GM12878 (cell line): Measurements from ENCODE around the gene PDRG1. TPM values are rescaled to one million over a fixed set of nuclear protein-coding genes. Genes with fewer than 3 reads are reported as not detected.

ENCODE experiments used
- ATAC-seq: fragments of 200-7000 bp; cut with Tn5 transposase; 3 replicates; pipeline ENCODE4 v1.9.1; 2020; ENCODE audit warnings: mild to moderate bottlenecking, moderate library complexity
- BruUV-seq: library from RNA; stranded (reverse); fragments of 400-500 nt; replicated peaks from 2 replicates; lab custom pipeline; 2021; lab: Mats Ljungman, UMichigan
- CTCF ChIA-PET: fragments of 300-600 bp; sonication (Branson Sonifier 250); formaldehyde crosslinking; extraction: SDS; loops from one replicate; lab custom pipeline; 2021; ENCODE audit warnings: inconsistent platforms; lab: Yijun Ruan, JAX
- POLR2A ChIA-PET: fragments of 350-600 bp; formaldehyde crosslinking; extraction: SDS; loops from one replicate; lab custom pipeline; 2021; ENCODE audit warnings: inconsistent platforms; lab: Charles Lee
- RAD21 ChIA-PET: fragments of 300-600 bp; sonication (Branson Sonifier 250); formaldehyde crosslinking; loops from one replicate; lab custom pipeline; 2023; ENCODE audit warnings: antibody characterized with exemption; ENCODE audit not compliant: unreplicated experiment; lab: Charles Lee
- SMC1A ChIA-PET: fragments of 300-600 bp; sonication (Branson Sonifier 250); formaldehyde crosslinking; loops from one replicate; lab custom pipeline; 2023; ENCODE audit not compliant: unreplicated experiment, uncharacterized antibody; lab: Charles Lee
- DNase-seq: peaks from one replicate; pipeline ENCODE4 v3.0.0-alpha.2; 2011; ENCODE audit warnings: low read depth, low spot score
- FAIRE-seq: peaks from 3 replicates; lab custom pipeline; 2011; peaks lifted over from hg19 to GRCh38; lab: Jason Lieb, UNC
- H2AFZ ChIP-seq: 2 replicates; pipeline ENCODE4 v1.6.0; 2011; ENCODE audit warnings: low read depth, low read length, control low read depth; ENCODE audit not compliant: control insufficient read depth
- H3K27ac ChIP-seq: 2 replicates; pipeline ENCODE4 v1.5.1; 2011; ENCODE audit warnings: control low read depth; ENCODE audit not compliant: control insufficient read depth, insufficient read depth
- H3K27me3 ChIP-seq, 2 experiments: replicated peaks in 1 of 2; 2 replicates each; pipeline versions ENCODE4 v1.6.0 to v1.6.1; 2011; ENCODE audit warnings: low read length in 1 of 2; ENCODE audit not compliant: control insufficient read depth in 2 of 2, insufficient read depth in 2 of 2
- H3K36me3 ChIP-seq, 2 experiments: 2 replicates each; pipeline ENCODE4 v1.5.1; 2011; ENCODE audit warnings: low read length in 1 of 2; ENCODE audit not compliant: control insufficient read depth in 2 of 2, insufficient read depth in 2 of 2
- H3K4me1 ChIP-seq: 2 replicates; pipeline ENCODE4 v1.6.1; 2011; ENCODE audit warnings: mild to moderate bottlenecking, low read length, moderate library complexity, mixed read lengths; ENCODE audit not compliant: control insufficient read depth, insufficient read depth
- H3K4me2 ChIP-seq: 2 replicates; pipeline ENCODE4 v1.6.0; 2011; ENCODE audit warnings: control low read depth; ENCODE audit not compliant: control insufficient read depth, insufficient read depth
- H3K4me3 ChIP-seq: fragments of 200-600 bp; sonication (generic); 2 replicates; pipeline ENCODE4 v1.5.1; 2016
- H3K79me2 ChIP-seq: 2 replicates; pipeline ENCODE4 v1.6.0; 2011; ENCODE audit warnings: low read length; ENCODE audit not compliant: control insufficient read depth, insufficient read depth
- H3K9ac ChIP-seq: 2 replicates; pipeline ENCODE4 v1.8.0; 2011; ENCODE audit warnings: low read length, control low read depth, mixed read lengths; ENCODE audit not compliant: control insufficient read depth, insufficient read depth
- H3K9me3 ChIP-seq: replicated peaks from 3 replicates; pipeline ENCODE4 v1.5.1; 2011; ENCODE audit warnings: mild to moderate bottlenecking, low read length; ENCODE audit not compliant: control insufficient read depth, insufficient read depth
- H4K20me1 ChIP-seq: 2 replicates; pipeline ENCODE4 v1.6.0; 2011; ENCODE audit not compliant: control insufficient read depth, insufficient read depth
- ASH2L ChIP-seq: fragments of 300-600, 200-600 bp; sonication (generic); IDR thresholded peaks from 2 replicates; pipeline ENCODE4 v1.6.1; 2017; ENCODE audit warnings: low read depth, mild to moderate bottlenecking, borderline replicate concordance
- ATF7 ChIP-seq: fragments of 450-650 bp; IDR thresholded peaks from 2 replicates; pipeline ENCODE4 v1.6.1; 2016; ENCODE audit warnings: low read depth, mild to moderate bottlenecking
- MEF2B ChIP-seq: fragments of 450-650 bp; IDR thresholded peaks from 2 replicates; pipeline ENCODE4 v1.6.1; 2018; ENCODE audit warnings: mild to moderate bottlenecking, moderate library complexity; ENCODE audit not compliant: partially characterized antibody, poor library complexity, severe bottlenecking
- YBX1 ChIP-seq: fragments of 450-650 bp; IDR thresholded peaks from 2 replicates; pipeline ENCODE4 v1.6.1; 2016; ENCODE audit warnings: antibody characterized with exemption
- WGBS: methylation state at CpG from one replicate; pipeline ENCODE4 v1.1.6; 2016; ENCODE audit warnings: low lambda C conversion rate; ENCODE audit not compliant: insufficient replicate concordance, insufficient coverage; ENCODE audit errors: missing lambda C conversion rate; 5-methylcytosine and 5-hydroxymethylcytosine counted together
- in situ Hi-C: fragments of 300-500 bp; cut with MboI; formaldehyde crosslinking; loops from 9 replicates; pipeline ENCODE4 v1.14.3; 2018; ENCODE audit warnings: mixed read lengths
- intact Hi-C: fragments of 100-400 bp; cut with micrococcal nuclease; formaldehyde crosslinking; loops from one replicate; pipeline ENCODE4 v1.14.2; 2022; ENCODE audit not compliant: unreplicated experiment
- polyA plus RNA-seq, 11 experiments: library from polyadenylated mRNA; depleted of rRNA in 4 of 11; unstranded in 6 of 11; stranded (reverse) in 5 of 11; fragments of >200 nt; fragmentation: Nextera tagmentation in 4 of 11; fragmentation: Illumina TruSeq in 1 of 11; extraction: Ambion mirVana in 4 of 11; extraction: Trizol in 1 of 11; gene quantifications; 1 replicate in 1 of 11; 2 replicates in 10 of 11; pipeline versions ENCODE4 v1.2.1 to v1.2.3, GENCODE V29; 2011 to 2016; ENCODE audit warnings: inconsistent platforms in 2 of 11, missing spikeins in 2 of 11, low read depth in 1 of 11
- total RNA-seq, 4 experiments: library from RNA; depleted of rRNA in 3 of 4; stranded (reverse); fragments of >200 nt in 3 of 4; fragmentation: Illumina TruSeq in 1 of 4; extraction: Trizol in 1 of 4; gene quantifications; 2 replicates each; pipeline versions ENCODE4 v1.2.1 to v1.2.3, GENCODE V29; 2013 to 2021
- TF ChIP-seq, protein P1 (sequence below): IDR thresholded peaks from 2 replicates; pipeline ENCODE4 v1.6.1; 2012; ENCODE audit warnings: low read depth, low read length, improper control_type of control experiment

PDRG1 gene
- total and polyA plus RNA-seq, 10 of the 15 experiments (the other 5 are each of a cell fraction or from before 2014, with no cell fraction given): 11.1 to 55.8 (median 23.3) TPM

DNA sequence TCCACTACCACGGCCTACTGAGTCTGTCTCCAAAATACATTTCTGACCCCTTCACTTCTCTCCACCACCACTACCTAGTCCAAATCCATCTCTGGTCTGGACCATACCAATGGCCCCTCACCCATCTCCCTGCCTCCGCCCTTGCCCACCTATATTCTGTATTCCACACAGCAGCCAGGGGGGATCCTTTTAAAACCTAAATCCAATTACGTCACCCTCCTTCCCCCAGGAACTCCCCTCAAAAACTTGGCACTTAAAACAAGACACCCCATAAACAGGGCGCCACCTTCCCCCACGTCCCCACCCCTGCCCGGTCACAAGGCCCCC lies 680 bp downstream of the PDRG1 start:
- Histone ChIP-seq H4K20me1 (0 out of 2 replicates have a peak, but pooled peaks cover 2% of the 10 kb centered on the region), H2AFZ (no peak overlapping the region; the same call in 1 of the 2 replicates), H3K4me2 (peak overlapping the region; percentile 79), H3K9ac (peak overlapping the region; percentile 76), H3K4me1 (peaks cover 6% of the 10 kb centered on the region), H3K27ac (peak overlapping the region; percentile 55), H3K36me3 (peaks cover 19 to 20% of the 10 kb centered on the region in 2 experiments), H3K4me3 (peak overlapping the region; percentile 90), H3K27me3 (no peaks in the 10 kb centered on the region), H3K79me2 (peaks cover 23% of the 10 kb centered on the region), H3K9me3 (peaks cover 2% of the 10 kb centered on the region; the same call in 1 of the 3 replicates)
- POLR2A ChIA-PET: interaction anchor here (0.6 to 2.6 kb wide), 9 partner anchors 32 to 100 kb away, joined by 3 to 10 read pairs (median 5); partner anchors contain the start of genes DUSP15 and TTLL9
- BruUV-seq: no TSS peak
- TF ChIP-seq MEF2B (peak; percentile 5), ATF7 (peak; percentile 78), ASH2L (no peak), YBX1 (0 out of 2 replicates have a peak, but pooled peaks have one; percentile 34)
- TF ChIP-seq, protein P1, sequence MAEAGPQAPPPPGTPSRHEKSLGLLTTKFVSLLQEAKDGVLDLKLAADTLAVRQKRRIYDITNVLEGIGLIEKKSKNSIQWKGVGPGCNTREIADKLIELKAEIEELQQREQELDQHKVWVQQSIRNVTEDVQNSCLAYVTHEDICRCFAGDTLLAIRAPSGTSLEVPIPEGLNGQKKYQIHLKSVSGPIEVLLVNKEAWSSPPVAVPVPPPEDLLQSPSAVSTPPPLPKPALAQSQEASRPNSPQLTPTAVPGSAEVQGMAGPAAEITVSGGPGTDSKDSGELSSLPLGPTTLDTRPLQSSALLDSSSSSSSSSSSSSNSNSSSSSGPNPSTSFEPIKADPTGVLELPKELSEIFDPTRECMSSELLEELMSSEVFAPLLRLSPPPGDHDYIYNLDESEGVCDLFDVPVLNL: no peak
- 3% methylated on average over 6 of the region's 6 CpGs for WGBS
- SMC1A ChIA-PET: interaction anchor here (0.7 to 6.6 kb wide), 25 partner anchors 10 to 290 kb away, joined by 3 to 181 read pairs (median 7); partner anchors contain the start of genes DUSP15 and TTLL9
- DNase-seq (no peak), FAIRE-seq (no peak), ATAC-seq (peak; percentile 7; the same call in 2 of the 3 replicates)
- in situ Hi-C loops (loop anchor here (5.0 kb wide), 1 partner anchor 94 kb away; no protein-coding TSS in a partner anchor), intact Hi-C loops (loop anchor here (10.0 kb wide), 1 partner anchor 144 kb away; no protein-coding TSS in a partner anchor)
- CTCF ChIA-PET: interaction anchor here (0.7 to 4.9 kb wide), 25 partner anchors 8 to 211 kb away, joined by 3 to 307 read pairs (median 7); no protein-coding TSS in a partner anchor
- RAD21 ChIA-PET: interaction anchor here (0.9 to 11.9 kb wide), 20 partner anchors 9 to 128 kb away, joined by 3 to 248 read pairs (median 9); no protein-coding TSS in a partner anchor
